Measurements from ENCODE around the gene CRADD. TPM values are rescaled to one million over a fixed set of nuclear protein-coding genes. Genes with fewer than 3 reads are reported as not detected.

Gene CRADD
- total and polyA plus RNA-seq, 2 of the 4 experiments (the other 2 are of a cell fraction) = 11.1 to 14.0 TPM

- DNase-seq = no peak
- Histone ChIP-seq H2BK15ac (ENCODE audit: low read depth, low read length) (no peak overlapping the region), H2AFZ (replicated peaks; ENCODE audit: low read length, poor library complexity) (no peak overlapping the region), H3K14ac (replicated peaks; ENCODE audit: low read depth, low read length) (no peak overlapping the region), H3K27me3 (ENCODE audit: control insufficient read depth, insufficient read depth, low read length) (no peaks in the 10 kb centered on the region; the same call in 1 of the 2 replicates), H2AK5ac (ENCODE audit: low read depth, low read length) (no peak overlapping the region), H3K9me1 (ENCODE audit: insufficient read depth, low read length) (0 out of 2 replicates have a peak, but pooled peaks cover 2% of the 10 kb centered on the region), H3K4me2 (ENCODE audit: low read depth, low read length) (no peak overlapping the region), H3K4me1 (ENCODE audit: control insufficient read depth, insufficient read depth, low read length) (peaks cover 6% of the 10 kb centered on the region), H3K9ac (ENCODE audit: low read depth, low read length) (no peak overlapping the region), H3K4ac (ENCODE audit: low read depth, low read length) (no peak overlapping the region), H3K23ac (ENCODE audit: low read depth, low read length) (no peak overlapping the region), H3K18ac (ENCODE audit: low read depth, low read length) (no peak overlapping the region), H4K20me1 (ENCODE audit: insufficient read depth, low read length) (peaks cover under 1% of the 10 kb centered on the region; the same call in 1 of the 2 replicates), H3K36me3 (ENCODE audit: control insufficient read depth, insufficient read depth, low read length) (no peaks in the 10 kb centered on the region), H2BK20ac (ENCODE audit: low read depth, low read length) (no peak overlapping the region), H4K5ac (ENCODE audit: low read depth, low read length) (no peak overlapping the region), H2BK120ac (ENCODE audit: low read depth, low read length) (no peak overlapping the region), H3K4me3 (ENCODE audit: insufficient read depth, low read depth, low read length) (no peak overlapping the region), H3K9me3 (ENCODE audit: control insufficient read depth, insufficient read depth, low read length) (no peaks in the 10 kb centered on the region), H2AK9ac (replicated peaks; ENCODE audit: low read depth, low read length, poor library complexity) (no peak overlapping the region), H3K79me1 (ENCODE audit: low read depth in 1 of 2, low read length in 2 of 2) (peaks cover 5 to 7% of the 10 kb centered on the region in 2 experiments; a peak in 3 of 4 replicates), H2BK5ac (ENCODE audit: low read depth, low read length, poor library complexity, severe bottlenecking) (no peak overlapping the region), H4K8ac (ENCODE audit: low read depth in 2 of 2, low read length in 2 of 2) (no peak overlapping the region), H3K27ac (ENCODE audit: insufficient read depth, low read length) (no peak overlapping the region), H3K56ac (ENCODE audit: extremely low read depth, insufficient read depth, low read length) (no peak overlapping the region), H4K91ac (ENCODE audit: insufficient read depth, low read depth, low read length) (no peak overlapping the region)
- BruUV-seq (replicated peaks) = no TSS peak
- dilution Hi-C loops (cut with HindIII; ENCODE audit: low sequenced_read_pairs, unreplicated experiment) (no loop called here), intact Hi-C loops (cut with micrococcal nuclease) (no loop called here), in situ Hi-C loops (cut with MboI; ENCODE audit: low sequenced_read_pairs) (no loop called here)
- CTCF ChIA-PET = no interaction called here
- POLR2A ChIA-PET (ENCODE audit: unreplicated experiment) = no interaction called here
- WGBS, 2 experiments (ENCODE audit: extremely low coverage in 2 of 2, insufficient read length in 1 of 2) = no CpG with 5 or more reads among the region's 4 CpGs
- ATAC-seq (ENCODE audit: low read depth) = no peak
- TF ChIP-seq RCOR1 (IDR thresholded peaks at IDR 0.05; ENCODE audit: insufficient replicate concordance, low read length) (no peak), BHLHE40 (IDR thresholded peaks at IDR 0.05; ENCODE audit: low read depth, low read length) (no peak), CHD1 (IDR thresholded peaks at IDR 0.05; ENCODE audit: low read depth, low read length) (no peak), RAD21 (IDR thresholded peaks at IDR 0.05; ENCODE audit: low read length) (no peak), CEBPB (IDR thresholded peaks at IDR 0.05; ENCODE audit: low read depth, low read length) (no peak), MAZ (IDR thresholded peaks at IDR 0.05; ENCODE audit: borderline replicate concordance, low read depth, low read length) (no peak), POLR2A (IDR thresholded peaks at IDR 0.05; ENCODE audit: low read depth, low read length) (no peak)
These were observed 69.5 kb downstream of the CRADD start for GRCh38 chr12:93746572-93747168.

All from IMR-90 (cell line).